ENCODE measurements around the gene CACNG4.

Gene CACNG4

GRCh38 chr17:66944351-66945146 is 20.0 kb upstream of the CACNG4 start:
- H3K27ac ChIP-seq: no peak overlapping the region
- TF ChIP-seq ZFX (IDR thresholded peaks at IDR 0.05) (no peak), CTCF (conservative IDR thresholded peaks at IDR 0.05) (no peak)

DNA sequence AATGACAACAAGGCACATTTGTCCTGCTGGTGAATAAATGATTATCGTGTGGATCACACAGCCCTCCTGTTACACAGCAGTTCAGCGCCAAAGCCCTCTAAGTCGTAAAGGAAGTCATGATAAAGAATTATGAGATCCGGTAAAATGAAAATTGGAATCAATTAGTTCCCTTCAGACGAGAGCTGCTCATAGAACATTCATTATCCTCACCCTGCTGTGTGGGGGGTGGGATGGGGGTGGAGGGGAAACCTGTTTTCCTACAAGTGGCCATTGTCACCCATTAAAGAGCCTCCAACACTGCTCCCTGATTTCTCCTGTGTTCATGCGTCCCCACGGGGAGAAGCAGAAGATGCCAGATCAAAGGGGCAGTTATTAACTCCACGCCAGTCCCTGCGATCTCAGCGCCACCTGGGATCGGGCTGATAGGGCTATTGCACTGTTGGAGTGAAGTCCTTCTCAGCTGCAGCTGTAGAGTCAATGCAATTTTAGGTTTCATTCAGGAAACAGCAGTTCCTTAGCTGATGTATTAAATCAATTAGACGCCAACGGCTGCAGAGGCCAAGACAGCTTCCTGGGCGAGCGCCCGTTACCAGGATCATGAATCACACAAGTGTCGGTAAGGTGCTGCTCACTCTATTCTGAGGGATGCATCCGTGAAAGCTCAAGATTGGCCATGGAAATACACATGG is 19.2 kb upstream of the CACNG4 start:
- TF ChIP-seq CTCF (conservative IDR thresholded peaks at IDR 0.05): no peak
- no peak for TF ChIP-seq ZFX (IDR thresholded peaks at IDR 0.05)
- no peak overlapping the region for H3K27ac ChIP-seq

- no peak overlapping the region for H3K27ac ChIP-seq
Measured at GRCh38 chr17:66946251-66946650, 18.3 kb upstream of the CACNG4 start.

DNA sequence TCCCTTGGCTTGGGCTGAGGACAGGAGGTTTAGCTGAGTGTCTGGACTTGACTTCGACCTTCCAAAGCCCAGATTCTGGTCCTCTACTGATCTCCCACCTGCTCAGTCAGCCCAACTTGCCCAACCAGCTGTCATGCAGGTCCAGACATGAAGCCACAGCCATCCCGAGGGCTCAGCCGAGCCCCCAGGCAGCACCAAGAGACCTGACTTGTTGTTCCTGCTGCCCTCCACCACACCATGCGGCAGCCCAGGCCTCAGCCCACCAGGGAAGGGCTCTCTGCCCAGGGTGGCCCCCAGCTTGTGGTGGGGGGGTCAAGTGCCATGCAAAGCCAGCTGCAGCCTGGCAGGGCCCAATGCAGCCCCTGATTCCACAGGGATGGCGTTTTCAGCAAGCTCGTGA is 17.2 kb upstream of the CACNG4 start:
- TF ChIP-seq CTCF (conservative IDR thresholded peaks at IDR 0.05): no peak
- no peak for TF ChIP-seq ZFX (IDR thresholded peaks at IDR 0.05)
- H3K27ac ChIP-seq: no peak overlapping the region

More at GRCh38 chr17:66946251-66946650, 18.3 kb upstream of the CACNG4 start:
- TF ChIP-seq CTCF (conservative IDR thresholded peaks at IDR 0.05): no peak

GRCh38 chr17:66948061-66948750 is 16.3 kb upstream of the CACNG4 start:
- TF ChIP-seq CTCF (conservative IDR thresholded peaks at IDR 0.05) (no peak), ZFX (IDR thresholded peaks at IDR 0.05) (no peak)

DNA sequence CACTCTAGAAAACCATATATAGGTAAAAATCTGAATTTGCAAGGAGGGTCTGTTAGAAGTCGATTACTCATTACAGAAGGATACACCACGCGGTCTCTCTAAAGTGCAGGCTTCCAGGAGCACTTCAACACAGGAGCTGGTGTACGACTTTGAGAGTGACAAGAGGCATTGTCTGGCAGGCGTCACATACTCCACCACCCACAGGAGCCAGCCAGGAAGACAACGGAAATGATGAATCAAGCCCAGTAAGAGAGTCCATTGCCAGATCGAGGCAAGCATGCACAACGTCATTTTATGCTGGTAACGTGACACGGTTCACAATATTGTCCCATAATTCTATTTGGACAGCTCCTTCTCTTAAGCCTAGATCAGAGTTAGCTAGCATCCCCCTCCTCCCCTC is 15.0 kb upstream of the CACNG4 start:
- H3K27ac ChIP-seq: no peak overlapping the region
- TF ChIP-seq CTCF (conservative IDR thresholded peaks at IDR 0.05) (no peak), ZFX (IDR thresholded peaks at IDR 0.05) (no peak)

More at GRCh38 chr17:66948061-66948750, 16.3 kb upstream of the CACNG4 start:
- no peak overlapping the region for H3K27ac ChIP-seq

GRCh38 chr17:66950325-66950724 is 14.2 kb upstream of the CACNG4 start:
- TF ChIP-seq CTCF (conservative IDR thresholded peaks at IDR 0.05) (no peak), ZFX (IDR thresholded peaks at IDR 0.05) (no peak)
- H3K27ac ChIP-seq: peak overlapping the region; percentile 67

All from C4-2B (cell line).